ENCODE results near the gene SDHAF2.
"Not testable (repeated sequence)": the region's sequence is repeated elsewhere in the genome, so short reads cannot be mapped to it uniquely, and the experiment has no call there.

SDHAF2 gene

DNA sequence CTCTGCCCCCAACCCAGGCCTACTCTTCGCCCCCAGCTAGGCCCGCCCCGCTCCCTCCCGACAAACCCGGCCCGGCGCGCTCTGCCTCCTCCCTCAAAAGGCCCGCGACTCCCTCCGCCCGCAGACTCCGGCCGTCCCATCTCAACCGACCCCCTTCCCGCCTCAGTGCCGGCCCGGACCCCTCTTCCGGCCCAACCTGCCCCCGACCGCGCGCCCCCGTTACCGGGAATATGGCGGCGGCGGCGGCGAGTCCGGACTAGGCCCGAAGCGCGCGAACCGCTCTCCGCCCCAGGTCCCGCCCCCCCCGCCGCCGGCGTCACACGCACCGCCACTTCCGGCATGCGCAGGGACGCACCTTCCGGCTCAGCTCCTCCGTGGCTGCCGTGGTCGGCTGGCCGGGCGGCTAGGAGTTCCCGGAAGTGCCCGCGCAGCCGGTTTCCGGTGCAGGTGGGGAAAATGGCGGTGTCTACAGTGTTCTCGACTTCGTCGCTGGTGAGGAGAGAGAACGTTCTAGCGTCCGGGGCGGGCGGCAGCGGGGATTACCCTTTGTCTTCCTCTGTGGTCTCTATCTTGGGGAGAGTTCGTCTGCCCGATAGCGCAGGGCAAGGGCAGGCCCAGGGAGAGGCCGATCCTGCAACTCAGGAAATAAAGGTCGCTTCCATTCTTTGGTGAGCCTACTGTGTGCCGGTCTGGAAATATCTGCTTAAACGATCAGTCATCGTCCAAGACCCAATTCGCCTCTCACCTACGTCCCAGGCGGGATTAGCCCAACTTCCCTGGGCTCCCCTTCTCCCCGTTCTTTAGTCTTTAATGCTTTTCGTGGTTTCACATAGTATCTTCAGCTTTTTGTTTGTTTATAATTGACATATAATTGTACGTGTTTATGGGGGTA lies at the start of gene SDHAF2, which contains the start of gene CPSF7:
SDHAF2 (plus strand) TSS at position 434 of the 892 bp plus-strand sequence; CDS start at position 457, 23 bp downstream.
CPSF7 (minus strand) TSS at position 285 of the 892 bp plus-strand sequence. CDS start 740 bp downstream, outside the sequence.
- in situ Hi-C loops (cut with MboI; ENCODE audit: low sequenced_read_pairs), result no loop called here

DNA sequence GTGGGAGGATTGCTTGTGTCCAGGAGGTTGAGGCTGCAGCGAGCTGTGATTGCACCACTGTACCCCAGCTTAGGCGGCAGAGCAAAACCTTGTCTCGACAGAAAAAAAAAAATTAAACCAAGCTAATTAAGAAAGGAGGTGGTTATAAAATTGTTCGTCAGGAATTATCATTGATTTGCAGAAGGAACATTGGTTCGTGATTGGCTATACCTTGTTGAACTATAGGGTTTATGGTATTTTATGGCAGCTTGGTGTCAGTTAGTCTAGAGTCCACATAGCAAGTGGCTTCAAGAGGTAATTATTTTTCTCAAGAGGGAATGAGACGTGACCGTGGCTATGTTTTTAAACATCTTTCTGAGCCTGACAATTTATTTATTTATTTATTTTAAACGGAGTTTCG lies 49.0 kb upstream of the SDHAF2 start:
- in situ Hi-C loops (cut with MboI; ENCODE audit: low sequenced_read_pairs), result no loop called here

DNA sequence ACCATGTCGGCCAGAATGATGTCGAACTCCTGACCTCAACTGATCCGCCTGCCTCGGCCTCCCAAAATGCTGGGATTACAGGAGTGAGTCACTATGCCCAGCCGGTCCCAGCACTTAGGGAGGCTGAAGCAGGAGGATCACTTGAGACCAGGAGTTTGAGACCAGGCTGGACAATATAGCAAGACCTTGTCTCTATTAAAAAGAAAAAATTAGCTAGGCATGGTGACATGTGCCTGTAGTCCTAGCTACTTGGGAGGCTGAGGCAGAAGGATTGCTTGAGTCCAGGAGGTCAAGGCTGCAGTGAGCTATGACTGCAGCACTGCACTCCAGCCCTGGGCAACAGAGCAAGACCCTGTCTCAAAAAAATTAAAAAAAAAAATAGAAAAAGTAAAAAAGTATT lies 46.1 kb upstream of the SDHAF2 start:
- in situ Hi-C loops (cut with MboI; ENCODE audit: low sequenced_read_pairs), result not testable (repeated sequence)

DNA sequence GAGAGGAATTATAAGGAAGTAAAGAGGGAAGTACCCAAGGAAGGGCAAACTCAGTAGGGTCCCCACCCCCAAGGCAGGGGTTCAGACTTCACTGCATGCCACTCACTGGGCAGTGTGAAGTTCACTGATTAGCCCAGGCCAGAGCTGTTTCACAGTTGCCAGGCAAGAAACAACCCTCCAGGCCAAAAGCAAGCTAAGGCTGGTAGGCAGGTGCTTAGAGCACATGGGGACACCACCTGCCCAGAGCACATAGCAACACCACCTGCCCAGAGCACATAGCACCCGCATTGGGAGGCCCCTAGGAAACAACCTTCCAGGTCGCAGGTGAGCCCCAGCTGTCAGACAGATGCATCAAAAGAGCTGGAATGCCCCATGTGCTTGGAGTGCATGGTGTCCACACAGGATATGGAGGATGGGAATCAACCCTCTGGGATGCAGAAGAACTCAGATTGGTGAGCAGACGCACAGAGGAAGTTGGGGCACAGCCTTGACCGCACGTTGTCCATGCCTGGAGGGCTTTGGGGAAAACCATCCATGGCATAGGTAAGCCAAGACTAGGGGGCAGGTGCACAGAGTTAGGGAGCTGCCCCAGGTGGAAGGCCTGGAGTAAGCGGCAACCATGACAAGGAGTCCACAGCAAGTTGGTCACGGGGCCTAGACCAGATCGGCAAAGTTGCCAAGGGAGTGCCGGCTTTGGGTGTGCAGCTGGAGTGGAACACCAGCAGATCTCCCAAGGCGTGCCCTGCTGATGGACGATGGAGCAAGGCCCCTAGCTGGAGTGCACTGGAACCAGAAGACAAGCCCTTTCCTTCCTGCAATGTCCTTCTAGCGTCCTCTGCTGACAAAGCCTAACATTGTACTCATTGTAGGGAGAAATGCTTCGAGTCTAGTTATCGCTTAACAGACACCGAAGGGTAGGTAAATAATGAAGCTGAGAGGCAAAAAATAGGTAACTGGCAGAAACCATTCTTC lies 45.4 kb upstream of the SDHAF2 start:
- in situ Hi-C loops (cut with MboI; ENCODE audit: low sequenced_read_pairs), result loop anchor here (5.0 kb wide), 1 partner anchor 47 kb away; no protein-coding TSS in a partner anchor

DNA sequence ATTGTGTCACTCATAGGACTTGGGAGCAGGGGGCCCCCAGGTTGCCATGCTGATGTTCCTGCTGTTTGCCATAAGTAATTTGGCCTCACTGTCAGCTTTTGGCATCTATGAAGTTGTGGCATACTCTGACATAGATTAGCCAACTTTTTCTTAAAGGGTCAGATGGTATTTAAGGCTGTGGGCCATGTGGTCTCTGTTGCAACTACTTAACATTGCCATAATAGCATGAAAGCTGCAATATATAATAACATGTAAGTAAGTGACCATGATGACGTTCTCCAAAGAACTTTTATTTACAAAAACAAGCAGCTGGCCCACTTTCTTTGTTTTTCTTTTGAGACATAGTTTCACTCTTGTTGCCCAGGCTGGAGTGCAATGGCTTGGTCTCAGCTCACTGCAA lies 39.8 kb upstream of the SDHAF2 start:
- in situ Hi-C loops (cut with MboI; ENCODE audit: low sequenced_read_pairs), result no loop called here

DNA sequence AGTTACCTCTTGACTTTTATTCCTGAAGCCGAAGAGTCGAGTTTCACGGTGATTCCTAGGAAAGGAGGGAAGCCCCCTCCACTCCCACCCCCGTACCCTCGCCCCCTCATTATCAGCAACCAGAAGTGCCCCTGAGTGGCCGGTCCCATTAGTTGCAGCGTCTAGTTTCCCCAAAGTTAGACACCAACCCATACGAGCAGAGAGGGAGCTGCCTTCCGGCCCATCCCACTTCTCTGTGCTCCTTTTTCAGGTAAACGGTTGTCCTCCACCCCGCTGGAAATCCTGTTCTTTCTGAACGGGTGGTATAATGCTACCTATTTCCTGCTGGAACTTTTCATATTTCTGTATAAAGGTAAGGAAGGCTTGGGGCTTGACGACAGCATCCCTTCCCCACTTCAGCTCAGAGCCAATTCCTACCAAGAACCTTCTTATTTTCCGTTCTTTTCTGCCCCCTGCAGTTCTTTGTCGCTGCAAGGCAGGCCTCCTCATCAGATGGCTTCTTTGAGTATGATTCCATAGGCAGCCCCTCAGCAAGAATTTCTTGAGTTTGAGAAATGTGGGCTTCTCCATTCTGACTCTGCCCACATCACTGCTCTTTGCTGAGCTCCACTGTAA lies 36.8 kb upstream of the SDHAF2 start:
- in situ Hi-C loops (cut with MboI; ENCODE audit: low sequenced_read_pairs), result no loop called here

DNA sequence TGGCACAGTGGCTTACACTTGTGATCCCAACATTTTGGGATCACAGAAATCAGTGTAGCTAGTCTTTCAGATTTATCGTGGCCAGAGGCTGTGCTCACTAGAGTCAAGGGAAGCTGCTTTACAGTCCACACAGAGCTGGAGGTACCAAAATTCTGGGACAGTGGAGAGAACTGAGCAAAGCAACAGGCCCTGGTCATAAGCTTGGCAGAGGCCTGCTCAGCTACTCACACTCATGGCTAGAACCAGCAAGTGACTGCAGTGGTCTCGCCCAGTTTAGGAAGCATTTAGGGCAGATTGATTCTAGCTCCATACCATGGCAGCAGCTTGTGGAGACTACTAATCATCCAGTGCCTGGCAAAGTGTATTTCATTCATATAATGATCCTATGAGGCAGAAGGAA lies 28.8 kb upstream of the SDHAF2 start:
- in situ Hi-C loops (cut with MboI; ENCODE audit: low sequenced_read_pairs), result no loop called here

DNA sequence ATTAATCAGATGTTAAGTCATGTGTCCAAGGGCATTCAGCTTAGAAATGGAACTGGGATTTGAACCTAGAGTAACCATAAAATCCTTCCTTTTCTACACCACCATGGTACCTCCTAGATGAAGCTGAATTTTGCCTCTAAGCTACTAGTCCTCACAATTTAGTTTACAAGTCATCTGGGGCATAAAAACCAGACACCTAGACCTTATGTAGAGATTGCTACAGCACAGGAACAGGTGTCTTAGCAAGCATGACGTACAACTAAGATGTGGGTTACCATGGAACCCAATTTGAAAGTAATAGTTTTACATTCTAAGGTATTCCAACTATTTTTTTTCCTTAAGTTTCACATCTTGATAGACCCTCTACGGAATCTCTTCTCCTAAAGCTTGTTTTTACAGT lies 28.4 kb upstream of the SDHAF2 start:
- in situ Hi-C loops (cut with MboI; ENCODE audit: low sequenced_read_pairs), result no loop called here

DNA sequence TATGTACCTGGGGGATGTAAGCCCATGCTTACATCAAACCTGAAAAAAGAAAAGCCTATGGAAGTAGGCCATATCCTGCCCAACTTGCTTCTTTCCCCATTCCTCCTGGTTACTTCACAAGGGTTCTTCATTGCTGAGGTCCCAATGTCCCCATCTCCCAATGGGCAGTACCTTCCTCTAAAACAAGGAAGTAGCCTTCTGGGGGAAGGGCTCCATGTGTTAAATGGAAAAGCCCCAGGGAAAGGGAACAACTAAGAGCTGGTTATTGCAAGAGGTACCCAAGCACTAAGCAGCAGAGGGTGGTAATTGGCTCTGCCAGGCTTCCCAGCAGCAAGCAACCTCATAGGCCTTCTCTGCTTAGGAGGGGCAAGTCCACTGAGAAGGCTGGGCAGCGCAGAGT lies 26.3 kb upstream of the SDHAF2 start:
- in situ Hi-C loops (cut with MboI; ENCODE audit: low sequenced_read_pairs), result no loop called here

DNA sequence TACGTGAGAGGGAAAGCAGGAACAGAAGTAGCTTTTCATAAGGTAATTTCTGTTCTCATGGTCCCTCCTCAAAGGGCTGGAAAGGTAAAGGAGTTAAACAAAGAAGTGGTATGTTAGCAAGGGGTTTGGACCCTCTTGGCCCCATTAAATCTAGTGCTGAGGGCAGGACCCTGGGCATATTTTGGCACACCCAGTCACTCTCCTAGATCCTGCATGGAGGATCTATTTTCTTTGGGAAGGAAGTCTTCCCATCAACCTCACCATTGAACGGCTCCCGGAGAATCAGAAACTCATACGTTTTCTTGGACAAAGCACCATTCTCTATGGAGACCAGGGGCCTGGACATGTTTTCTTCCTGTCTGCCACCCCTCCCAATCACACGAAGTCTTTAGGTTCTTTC lies 25.8 kb upstream of the SDHAF2 start:
- in situ Hi-C loops (cut with MboI; ENCODE audit: low sequenced_read_pairs), result no loop called here

DNA sequence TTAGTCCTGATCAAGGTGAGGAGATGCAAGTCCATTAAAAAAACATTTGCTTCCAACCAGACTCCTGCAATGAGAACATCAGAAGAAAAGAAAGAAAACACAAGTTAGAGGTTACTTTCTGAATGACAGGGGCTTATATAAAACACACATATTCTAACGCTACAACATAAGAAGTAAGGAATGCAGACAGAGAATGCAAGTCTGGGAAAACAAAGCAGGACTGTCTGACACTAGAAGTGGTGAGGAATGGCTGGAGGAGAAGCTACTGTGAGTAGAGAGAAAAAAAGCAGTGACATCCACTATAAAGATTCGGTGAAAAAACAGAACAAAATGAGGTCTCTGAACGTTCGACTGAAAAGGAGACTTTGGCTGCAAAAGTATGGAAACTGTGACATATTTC lies 25.3 kb upstream of the SDHAF2 start:
- in situ Hi-C loops (cut with MboI; ENCODE audit: low sequenced_read_pairs), result no loop called here

DNA sequence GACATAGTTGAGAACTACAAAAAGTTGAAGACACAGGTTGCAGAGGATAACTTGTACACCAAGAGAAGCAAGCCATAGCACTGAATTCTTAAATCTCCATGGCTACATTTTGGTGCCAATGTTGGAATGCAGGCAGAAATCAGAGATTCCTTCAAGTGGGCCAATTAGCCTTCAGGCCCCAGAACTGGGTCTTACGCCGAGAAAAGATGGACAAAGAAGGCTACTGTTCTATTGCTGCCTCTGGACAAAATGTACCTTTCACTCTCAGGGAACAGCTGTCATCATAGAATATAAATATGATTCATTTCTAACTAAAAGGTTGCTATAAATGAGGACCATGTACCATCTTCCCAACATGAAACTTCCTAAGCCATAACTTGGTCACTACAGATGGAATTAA lies 23.9 kb upstream of the SDHAF2 start:
- in situ Hi-C loops (cut with MboI; ENCODE audit: low sequenced_read_pairs), result no loop called here

DNA sequence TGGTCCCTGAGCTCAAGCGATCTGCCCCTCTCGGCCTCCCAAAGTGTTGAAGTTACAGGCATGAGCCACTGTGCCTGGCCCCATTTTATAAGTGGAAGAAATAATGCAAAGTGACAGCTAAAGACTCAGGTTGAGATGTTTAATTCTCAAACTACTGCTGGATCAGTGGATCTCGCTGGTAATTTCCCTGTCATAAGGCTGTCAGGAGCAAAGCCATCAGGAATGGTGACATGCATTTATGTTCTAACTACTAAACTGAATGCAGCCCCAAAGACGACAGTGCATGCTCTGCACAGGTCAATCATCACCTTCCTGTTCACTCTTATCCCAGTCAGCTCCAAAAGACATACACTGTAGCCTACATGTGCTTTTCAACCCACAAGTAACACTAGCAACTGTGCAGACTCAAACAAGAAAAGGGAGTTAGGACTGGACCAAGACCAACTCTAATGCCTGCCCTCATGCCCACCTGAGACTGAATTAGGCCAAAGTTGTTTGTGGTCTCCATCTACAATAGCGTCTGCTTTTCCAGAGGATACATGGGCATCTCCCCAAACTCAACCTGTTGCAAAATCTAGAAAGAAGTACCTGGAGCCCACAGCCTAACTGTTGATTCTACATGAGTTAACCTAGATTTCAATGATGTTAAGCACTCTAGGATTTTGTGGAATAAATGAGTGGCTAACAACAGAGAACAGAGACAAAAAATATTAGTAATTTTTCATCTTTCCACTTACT lies 22.8 kb upstream of the SDHAF2 start:
- in situ Hi-C loops (cut with MboI; ENCODE audit: low sequenced_read_pairs), result no loop called here

DNA sequence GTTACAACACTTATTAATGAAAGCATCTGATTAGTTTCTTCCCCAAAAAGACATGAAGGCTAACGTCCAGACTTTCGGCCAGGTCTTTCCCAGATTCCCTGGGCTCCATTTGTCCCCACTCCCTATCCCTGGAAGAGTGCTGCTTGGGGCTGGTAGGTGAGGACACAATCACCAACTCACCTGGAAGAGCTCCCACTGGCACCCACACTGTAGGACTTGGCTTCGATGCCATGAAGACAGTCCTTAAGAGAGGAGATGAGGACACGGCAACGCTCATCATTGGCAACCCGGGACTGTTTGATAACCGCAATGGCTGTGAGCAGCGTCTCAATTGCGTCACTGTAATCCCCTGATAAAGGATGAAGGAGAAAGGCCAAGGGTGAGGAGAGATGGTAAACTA lies 18.3 kb upstream of the SDHAF2 start:
- in situ Hi-C loops (cut with MboI; ENCODE audit: low sequenced_read_pairs), result no loop called here

DNA sequence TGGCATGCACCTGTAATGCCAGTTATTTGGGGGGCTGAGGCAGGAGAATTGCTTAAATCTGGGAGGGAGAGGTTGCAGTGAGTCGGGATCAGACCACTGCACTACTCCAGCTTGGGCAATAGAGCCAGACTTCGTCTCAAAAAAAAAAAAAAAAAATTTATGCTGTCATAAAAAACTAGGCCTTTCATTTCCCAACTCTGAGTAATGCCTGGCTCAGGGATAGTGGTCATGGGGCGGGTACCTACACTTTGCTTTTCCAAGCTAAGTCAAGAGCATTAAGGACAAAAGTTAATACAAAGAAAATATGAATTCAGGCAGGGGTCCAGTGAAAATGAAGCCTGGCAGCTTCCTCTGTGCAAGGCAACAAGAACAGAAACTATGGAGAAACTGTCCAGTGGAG lies 16.4 kb upstream of the SDHAF2 start:
- in situ Hi-C loops (cut with MboI; ENCODE audit: low sequenced_read_pairs), result no loop called here

DNA sequence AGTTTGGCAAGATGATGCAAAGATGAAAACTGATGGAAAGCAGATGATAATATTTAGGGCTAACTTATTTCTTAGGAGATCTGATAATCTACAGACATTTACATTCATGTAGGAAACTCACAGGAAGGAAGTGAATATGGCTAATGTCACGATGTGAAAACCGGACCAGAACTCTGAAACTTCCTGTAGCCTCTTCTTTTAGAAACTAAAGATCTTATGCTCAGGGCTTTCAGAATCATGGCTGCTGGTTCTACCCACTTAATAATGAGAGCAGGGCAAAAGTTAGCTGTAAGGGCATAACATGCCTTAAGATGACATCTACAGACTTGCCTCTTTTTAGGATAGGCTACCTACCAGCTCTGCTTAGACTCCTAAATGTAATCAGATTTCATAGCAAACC lies 15.4 kb upstream of the SDHAF2 start:
- in situ Hi-C loops (cut with MboI; ENCODE audit: low sequenced_read_pairs), result no loop called here

DNA sequence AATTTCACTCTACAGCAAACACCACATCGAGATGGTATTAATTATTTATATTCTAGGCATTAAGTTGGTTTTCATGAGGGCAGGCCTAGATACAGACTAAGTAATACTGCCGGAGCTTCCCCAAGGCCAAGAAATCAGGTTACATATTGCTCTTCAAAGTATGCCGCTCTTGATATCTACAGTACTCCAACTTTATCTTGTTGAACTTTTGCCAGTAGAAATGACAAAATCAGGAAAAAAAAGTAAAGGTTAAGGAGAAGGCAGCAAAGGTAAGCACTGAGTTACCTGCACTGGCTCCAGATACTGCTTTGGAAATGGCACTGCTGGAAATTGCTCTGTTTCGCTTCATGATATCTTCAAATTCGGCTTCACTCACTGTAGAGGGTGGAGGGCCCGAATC lies 14.5 kb upstream of the SDHAF2 start:
- in situ Hi-C loops (cut with MboI; ENCODE audit: low sequenced_read_pairs), result no loop called here

DNA sequence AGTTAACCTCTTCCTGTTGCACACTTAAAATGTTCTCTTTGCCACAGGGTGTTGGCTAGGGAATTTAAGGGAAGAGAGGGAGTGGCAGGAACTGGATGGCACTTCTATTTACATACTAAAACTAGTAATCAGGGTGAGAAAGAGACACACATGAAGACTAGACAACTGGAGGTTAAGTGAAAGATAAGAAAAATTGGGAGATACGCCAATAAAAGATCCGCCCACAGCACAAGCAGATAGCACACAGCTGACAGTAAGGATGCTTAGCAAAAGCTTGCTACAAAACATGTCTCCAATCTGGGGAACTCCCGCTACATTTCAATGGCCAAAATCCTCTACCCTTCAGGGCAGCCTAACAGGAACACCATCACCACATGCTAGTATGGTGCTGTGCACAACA lies 13.0 kb upstream of the SDHAF2 start:
- in situ Hi-C loops (cut with MboI; ENCODE audit: low sequenced_read_pairs), result no loop called here

DNA sequence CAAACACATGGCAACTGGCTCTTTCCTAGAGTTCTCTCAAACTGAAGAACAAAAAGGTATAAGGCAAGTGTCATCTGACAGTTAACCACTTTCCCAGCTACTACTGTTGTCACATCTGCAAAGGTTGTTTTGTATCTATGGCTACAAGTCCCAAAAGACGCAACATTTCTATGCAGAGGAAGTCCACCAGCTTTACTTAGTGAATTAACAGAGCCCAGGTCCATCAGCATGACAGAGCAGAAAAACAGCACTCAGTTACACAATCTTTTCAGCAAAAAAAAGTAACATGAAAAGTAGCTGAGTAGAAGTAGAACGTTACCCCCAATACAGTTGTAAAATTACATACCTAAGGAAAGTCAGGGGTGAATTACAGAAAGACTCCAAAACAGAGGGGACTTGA lies 12.3 kb upstream of the SDHAF2 start:
- in situ Hi-C loops (cut with MboI; ENCODE audit: low sequenced_read_pairs), result no loop called here

DNA sequence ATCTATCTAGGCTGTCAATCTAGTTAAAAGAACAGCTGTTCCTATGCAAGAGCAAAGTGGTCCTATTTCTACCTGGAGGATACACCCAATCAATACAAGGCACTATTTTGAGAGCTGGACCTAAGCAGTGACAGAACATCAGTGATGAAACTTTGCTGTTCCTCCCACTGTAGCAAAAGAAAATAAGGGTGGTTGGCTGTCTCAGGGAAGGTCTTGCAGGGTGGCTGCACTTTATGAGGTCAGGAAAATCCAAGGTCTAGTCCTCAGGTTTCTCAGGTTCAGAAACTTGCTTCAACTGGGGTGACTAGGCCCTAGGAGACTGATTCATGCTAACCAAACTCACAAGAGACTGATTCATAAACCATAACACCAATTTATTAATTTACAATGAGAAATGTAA lies 11.8 kb upstream of the SDHAF2 start:
- in situ Hi-C loops (cut with MboI; ENCODE audit: low sequenced_read_pairs), result no loop called here
